OCI-LY7 (cell line): ENCODE measurements around the gene AFTPH. TPM values are rescaled to one million over a fixed set of nuclear protein-coding genes. Genes with fewer than 3 reads are reported as not detected.

Experiments used
- BruUV-seq: library from RNA; stranded (reverse); fragments of 400-500 nt; replicated peaks from 2 replicates; lab custom pipeline; 2021; lab: Mats Ljungman, UMichigan
- CTCF ChIA-PET: fragments of 300-600 bp; sonication (Branson Sonifier 250); formaldehyde crosslinking; loops from one replicate; lab custom pipeline; 2022; ENCODE audit warnings: antibody characterized with exemption; ENCODE audit not compliant: unreplicated experiment; lab: Charles Lee
- POLR2A ChIA-PET: fragments of 300-600 bp; sonication (Branson Sonifier 250); formaldehyde crosslinking; loops from one replicate; lab custom pipeline; 2022; ENCODE audit warnings: antibody characterized with exemption; lab: Charles Lee
- DNase-seq: peaks from one replicate; pipeline ENCODE4 v3.0.0-alpha.2; 2015; ENCODE audit warnings: low spot score
- H2AFZ ChIP-seq: fragments of 200-600 bp; sonication (generic), shearing (Covaris generic); 2 replicates; pipeline ENCODE4 v1.6.1; 2014; ENCODE audit warnings: mild to moderate bottlenecking, antibody characterized with exemption, low read length, moderate library complexity
- H3K27ac ChIP-seq: fragments of 200-600 bp; sonication (generic); 2 replicates; pipeline ENCODE4 v1.5.1; 2014; ENCODE audit warnings: mixed run types, low read depth, mild to moderate bottlenecking, moderate library complexity, low read length, inconsistent platforms; ENCODE audit not compliant: poor library complexity, severe bottlenecking
- H3K36me3 ChIP-seq: fragments of 200-600 bp; sonication (generic); 2 replicates; pipeline ENCODE4 v1.6.1; 2014; ENCODE audit warnings: mild to moderate bottlenecking, antibody characterized with exemption, low read length, moderate library complexity, mixed read lengths; ENCODE audit not compliant: insufficient read depth
- H3K4me1 ChIP-seq: fragments of 200-600 bp; sonication (generic); 2 replicates; pipeline ENCODE4 v1.5.1; 2014; ENCODE audit warnings: mild to moderate bottlenecking, low read length; ENCODE audit not compliant: insufficient read depth, poor library complexity, severe bottlenecking
- H3K4me2 ChIP-seq: fragments of 200-600 bp; sonication (generic); 2 replicates; pipeline ENCODE4 v1.6.1; 2014; ENCODE audit warnings: mild to moderate bottlenecking, low read length
- H3K4me3 ChIP-seq: fragments of 200-600 bp; sonication (generic); 2 replicates; pipeline ENCODE4 v1.5.1; 2014; ENCODE audit warnings: mild to moderate bottlenecking, low read depth, low read length; ENCODE audit not compliant: poor library complexity, severe bottlenecking
- H3K79me2 ChIP-seq: fragments of 200-600 bp; sonication (generic); 2 replicates; pipeline ENCODE4 v1.6.1; 2016; ENCODE audit warnings: low read depth, mild to moderate bottlenecking, low read length, moderate library complexity, mixed read lengths; ENCODE audit not compliant: insufficient read depth
- H3K9me2 ChIP-seq: fragments of 200-600 bp; sonication (generic); 2 replicates; pipeline ENCODE4 v1.6.1; 2016; ENCODE audit warnings: mild to moderate bottlenecking, low read length, mixed read lengths; ENCODE audit not compliant: insufficient read depth
- H3K9me3 ChIP-seq: fragments of 200-600 bp; sonication (generic); 2 replicates; pipeline ENCODE4 v1.6.1; 2014; ENCODE audit warnings: mild to moderate bottlenecking, mixed run types, low read length, mixed read lengths
- H4K20me1 ChIP-seq: fragments of 200-600 bp; sonication (generic); 2 replicates; pipeline ENCODE4 v1.6.1; 2014; ENCODE audit warnings: mild to moderate bottlenecking, antibody characterized with exemption, low read length, moderate library complexity, mixed read lengths; ENCODE audit not compliant: insufficient read depth
- EZH2phosphoT487 ChIP-seq: fragments of 200-600 bp; sonication (generic); IDR thresholded peaks from 2 replicates; pipeline ENCODE4 v1.6.1; 2018; ENCODE audit warnings: low read depth, borderline replicate concordance, mild to moderate bottlenecking, mixed run types, antibody characterized with exemption, low read length, moderate library complexity, mixed read lengths
- intact Hi-C: fragments of 100-400 bp; cut with micrococcal nuclease; formaldehyde crosslinking; loops from one replicate; pipeline ENCODE4 v1.10.0; 2022; ENCODE audit not compliant: unreplicated experiment
- total RNA-seq, 2 experiments: library from RNA; depleted of rRNA in 1 of 2; stranded (reverse); fragments of >200 nt in 1 of 2; shearing (Covaris generic) in 1 of 2; gene quantifications; 2 replicates each; pipeline ENCODE4 v1.2.3, GENCODE V29; 2014 to 2022
- TF ChIP-seq, protein P1 (sequence below): fragments of 200-600 bp; sonication (generic); conservative IDR thresholded peaks from 2 replicates; pipeline ENCODE4 v1.5.1; 2014; ENCODE audit warnings: mild to moderate bottlenecking, antibody characterized with exemption, low read length, moderate library complexity, mixed read lengths

The AFTPH gene
- total RNA-seq, 2 experiments from 2014 or later = 30.0 to 40.6 TPM

DNA sequence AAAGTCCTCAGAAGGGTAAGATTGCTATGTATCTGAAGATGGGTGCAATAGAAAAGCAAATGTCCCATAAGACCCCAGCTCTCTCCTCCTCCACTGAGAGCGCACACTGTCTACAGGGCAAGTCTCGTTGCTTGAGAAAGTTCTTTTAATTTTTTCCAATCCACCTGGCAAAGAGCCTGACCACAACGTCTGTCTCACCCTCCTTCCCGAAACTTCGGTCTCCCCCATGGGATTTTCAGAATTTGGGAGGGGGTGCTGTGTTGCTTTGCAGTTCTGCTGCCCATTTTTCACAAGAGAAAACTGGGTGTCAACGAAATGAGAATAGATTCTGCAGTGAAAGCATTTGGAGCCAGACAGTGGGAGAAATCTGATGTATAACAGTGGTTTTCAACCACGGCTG, 89.1 kb downstream of the AFTPH start:
- no TSS peak for BruUV-seq
- Histone ChIP-seq H3K36me3 (no peaks in the 10 kb centered on the region), H3K9me3 (no peaks in the 10 kb centered on the region), H2AFZ (no peak overlapping the region), H3K4me2 (no peak overlapping the region), H3K27ac (no peak overlapping the region), H3K9me2 (no peaks in the 10 kb centered on the region), H3K79me2 (no peaks in the 10 kb centered on the region), H4K20me1 (no peaks in the 10 kb centered on the region), H3K4me3 (no peak overlapping the region), H3K4me1 (peaks cover 10% of the 10 kb centered on the region)
- TF ChIP-seq, protein P1, sequence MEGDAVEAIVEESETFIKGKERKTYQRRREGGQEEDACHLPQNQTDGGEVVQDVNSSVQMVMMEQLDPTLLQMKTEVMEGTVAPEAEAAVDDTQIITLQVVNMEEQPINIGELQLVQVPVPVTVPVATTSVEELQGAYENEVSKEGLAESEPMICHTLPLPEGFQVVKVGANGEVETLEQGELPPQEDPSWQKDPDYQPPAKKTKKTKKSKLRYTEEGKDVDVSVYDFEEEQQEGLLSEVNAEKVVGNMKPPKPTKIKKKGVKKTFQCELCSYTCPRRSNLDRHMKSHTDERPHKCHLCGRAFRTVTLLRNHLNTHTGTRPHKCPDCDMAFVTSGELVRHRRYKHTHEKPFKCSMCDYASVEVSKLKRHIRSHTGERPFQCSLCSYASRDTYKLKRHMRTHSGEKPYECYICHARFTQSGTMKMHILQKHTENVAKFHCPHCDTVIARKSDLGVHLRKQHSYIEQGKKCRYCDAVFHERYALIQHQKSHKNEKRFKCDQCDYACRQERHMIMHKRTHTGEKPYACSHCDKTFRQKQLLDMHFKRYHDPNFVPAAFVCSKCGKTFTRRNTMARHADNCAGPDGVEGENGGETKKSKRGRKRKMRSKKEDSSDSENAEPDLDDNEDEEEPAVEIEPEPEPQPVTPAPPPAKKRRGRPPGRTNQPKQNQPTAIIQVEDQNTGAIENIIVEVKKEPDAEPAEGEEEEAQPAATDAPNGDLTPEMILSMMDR = no peak
- TF ChIP-seq EZH2phosphoT487 = no peak
- ChIA-PET CTCF (no interaction called here), POLR2A (no interaction called here)
- DNase-seq = no peak
- intact Hi-C loops = no loop called here

DNA sequence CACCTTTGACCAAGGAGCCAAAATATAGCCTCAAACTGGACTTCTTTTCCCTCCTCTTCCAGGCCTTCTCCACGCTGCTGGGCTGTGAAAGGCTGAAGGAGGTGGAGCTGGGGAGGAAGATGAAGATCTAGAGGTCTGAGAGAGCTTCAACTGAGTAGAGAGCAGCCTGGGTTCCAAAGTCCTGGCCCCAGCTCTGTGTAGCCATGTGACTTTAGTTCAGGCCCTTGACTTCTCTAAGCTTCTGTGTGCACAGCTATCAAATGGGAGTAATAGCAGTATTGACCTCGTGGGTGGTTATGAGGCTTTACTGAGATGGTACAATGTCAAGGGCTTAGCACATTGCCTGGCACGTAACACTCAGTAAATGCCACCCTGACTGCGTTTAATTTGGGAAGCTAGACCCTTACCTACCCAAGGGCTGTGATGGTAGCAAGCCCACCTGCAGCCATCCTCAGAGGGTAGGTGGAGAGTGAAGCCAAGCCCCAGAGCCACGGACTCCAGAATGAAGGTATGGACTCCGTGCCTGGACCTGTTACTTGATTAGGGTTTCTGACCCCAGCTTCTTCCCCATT, 91.2 kb downstream of the AFTPH start:
- Histone ChIP-seq H3K4me1 (no peaks in the 10 kb centered on the region), H3K9me2 (no peaks in the 10 kb centered on the region), H3K4me2 (no peak overlapping the region), H3K79me2 (no peaks in the 10 kb centered on the region), H2AFZ (no peak overlapping the region), H3K36me3 (no peaks in the 10 kb centered on the region), H3K27ac (no peak overlapping the region), H4K20me1 (no peaks in the 10 kb centered on the region), H3K4me3 (no peak overlapping the region), H3K9me3 (no peaks in the 10 kb centered on the region)
- no peak for TF ChIP-seq EZH2phosphoT487
- TF ChIP-seq, protein P1 = no peak
- CTCF ChIA-PET = interaction anchor here (0.9 to 1.0 kb wide), 2 partner anchors 13 to 204 kb away, joined by 3 read pairs; no protein-coding TSS in a partner anchor
- BruUV-seq = no TSS peak
- POLR2A ChIA-PET = interaction anchor here (0.6 to 1.3 kb wide), 6 partner anchors 8 to 544 kb away, joined by 3 to 7 read pairs (median 4); no protein-coding TSS in a partner anchor
- intact Hi-C loops = no loop called here
- DNase-seq = no peak

DNA sequence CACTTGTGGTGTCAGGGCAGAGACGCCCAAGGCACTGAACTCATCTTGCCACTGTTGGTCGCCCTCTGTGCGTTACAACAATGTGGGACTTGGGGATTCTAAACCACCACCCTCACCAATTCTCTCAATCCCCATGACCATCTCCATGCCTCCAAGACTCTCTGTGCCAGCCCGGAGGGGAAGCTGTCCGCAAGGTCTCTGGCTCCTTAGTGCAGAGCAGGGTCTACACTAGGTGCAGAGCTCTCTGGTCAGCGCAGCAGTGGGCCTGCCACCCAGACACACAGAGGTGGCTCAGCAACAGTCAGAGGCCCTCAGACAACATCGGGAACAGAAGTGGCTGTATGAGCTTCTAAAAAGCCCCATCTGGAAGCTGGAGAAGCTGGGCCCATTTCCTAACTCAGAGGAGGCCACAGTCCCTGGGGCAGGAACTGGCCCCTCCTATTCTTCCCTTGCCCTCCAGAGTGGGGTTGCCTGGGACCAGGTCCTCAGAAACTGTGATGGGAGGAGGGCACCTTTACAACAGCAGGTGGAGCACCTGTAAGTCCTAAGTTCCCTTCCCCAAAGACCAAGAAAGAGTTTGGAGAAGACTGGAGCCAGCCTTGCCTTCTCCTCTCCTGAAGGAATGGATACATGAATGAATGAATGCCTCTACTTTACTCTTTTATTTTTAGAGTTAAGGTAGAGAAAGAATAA, 91.9 kb downstream of the AFTPH start:
- ChIA-PET CTCF (interaction anchor here (0.9 kb wide), 1 partner anchor 12 kb away, joined by 3 read pairs; no protein-coding TSS in a partner anchor), POLR2A (interaction anchor here (0.7 to 1.3 kb wide), 4 partner anchors 10 to 543 kb away, joined by 3 to 7 read pairs (median 4); no protein-coding TSS in a partner anchor)
- Histone ChIP-seq H3K79me2 (no peaks in the 10 kb centered on the region), H3K27ac (no peak overlapping the region), H4K20me1 (no peaks in the 10 kb centered on the region), H3K9me3 (no peaks in the 10 kb centered on the region), H2AFZ (no peak overlapping the region), H3K4me2 (no peak overlapping the region), H3K36me3 (no peaks in the 10 kb centered on the region), H3K9me2 (no peaks in the 10 kb centered on the region), H3K4me3 (no peak overlapping the region), H3K4me1 (no peaks in the 10 kb centered on the region)
- no TSS peak for BruUV-seq
- intact Hi-C loops = no loop called here
- TF ChIP-seq, protein P1 = 0 out of 2 replicates have a peak, but pooled peaks have one; percentile 39
- TF ChIP-seq EZH2phosphoT487 = no peak
- DNase-seq = no peak
